Measurements from ENCODE around the gene UBASH3A. TPM values are rescaled to one million over a fixed set of nuclear protein-coding genes. Genes with fewer than 3 reads are reported as not detected.

UBASH3A gene
- polyA plus RNA-seq, 2 of the 4 experiments (the other 2 are of a cell fraction) = not detected

DNA sequence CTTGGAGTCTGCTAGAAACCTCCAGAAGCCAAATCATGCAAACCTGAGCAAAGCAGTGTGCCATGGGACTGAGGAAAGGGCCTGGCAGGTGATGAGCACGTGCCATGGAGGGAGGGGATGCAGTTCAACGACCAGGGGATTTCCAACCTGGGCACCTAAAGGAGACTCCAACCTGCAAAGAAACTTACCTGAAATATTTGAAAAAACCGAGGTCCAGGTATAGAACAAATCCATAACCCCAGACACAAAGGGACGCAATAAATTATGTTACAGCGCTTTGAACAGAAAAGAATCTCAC is 8.9 kb downstream of the UBASH3A start:
- ChIA-PET CTCF (interaction anchor here (1.3 kb wide), 2 partner anchors 9 to 12 kb away, joined by 3 to 6 read pairs; partner anchors contain the start of gene UBASH3A), POLR2A (no interaction called here)
- FAIRE-seq (no peak), ATAC-seq (no peak), DNase-seq (ENCODE audit: low read depth in 1 of 2, low spot score in 1 of 2) (no peak)
- Histone ChIP-seq H3K9me3 (no peaks in the 10 kb centered on the region), H3K4me3 (no peak overlapping the region), H3K4me1 (peaks cover 13% of the 10 kb centered on the region), H3K27ac (no peak overlapping the region), H3K4me2 (no peak overlapping the region)
- WGBS (ENCODE audit: missing lambda C conversion rate) = 88% methylated on average over 5 of the region's 5 CpGs
- no peak for TF ChIP-seq ZSCAN20 (CRISPR knock-in tag; IDR thresholded peaks at IDR 0.05)
- no peak for TF ChIP-seq FOSB (CRISPR knock-in tag; IDR thresholded peaks at IDR 0.05)
- TF ChIP-seq CBX2 (IDR thresholded peaks at IDR 0.05; ENCODE audit: borderline replicate concordance, low read depth) = no peak
- TF ChIP-seq ZNF302 (CRISPR knock-in tag; IDR thresholded peaks at IDR 0.05) = no peak
- TF ChIP-seq HOXB5 (CRISPR knock-in tag; IDR thresholded peaks at IDR 0.05) = no peak
- TF ChIP-seq PHF8 (IDR thresholded peaks at IDR 0.05; ENCODE audit: borderline replicate concordance, low read depth) = no peak
- TF ChIP-seq TP53 (CRISPR knock-in tag; IDR thresholded peaks at IDR 0.05) = no peak
- TF ChIP-seq, protein P1, sequence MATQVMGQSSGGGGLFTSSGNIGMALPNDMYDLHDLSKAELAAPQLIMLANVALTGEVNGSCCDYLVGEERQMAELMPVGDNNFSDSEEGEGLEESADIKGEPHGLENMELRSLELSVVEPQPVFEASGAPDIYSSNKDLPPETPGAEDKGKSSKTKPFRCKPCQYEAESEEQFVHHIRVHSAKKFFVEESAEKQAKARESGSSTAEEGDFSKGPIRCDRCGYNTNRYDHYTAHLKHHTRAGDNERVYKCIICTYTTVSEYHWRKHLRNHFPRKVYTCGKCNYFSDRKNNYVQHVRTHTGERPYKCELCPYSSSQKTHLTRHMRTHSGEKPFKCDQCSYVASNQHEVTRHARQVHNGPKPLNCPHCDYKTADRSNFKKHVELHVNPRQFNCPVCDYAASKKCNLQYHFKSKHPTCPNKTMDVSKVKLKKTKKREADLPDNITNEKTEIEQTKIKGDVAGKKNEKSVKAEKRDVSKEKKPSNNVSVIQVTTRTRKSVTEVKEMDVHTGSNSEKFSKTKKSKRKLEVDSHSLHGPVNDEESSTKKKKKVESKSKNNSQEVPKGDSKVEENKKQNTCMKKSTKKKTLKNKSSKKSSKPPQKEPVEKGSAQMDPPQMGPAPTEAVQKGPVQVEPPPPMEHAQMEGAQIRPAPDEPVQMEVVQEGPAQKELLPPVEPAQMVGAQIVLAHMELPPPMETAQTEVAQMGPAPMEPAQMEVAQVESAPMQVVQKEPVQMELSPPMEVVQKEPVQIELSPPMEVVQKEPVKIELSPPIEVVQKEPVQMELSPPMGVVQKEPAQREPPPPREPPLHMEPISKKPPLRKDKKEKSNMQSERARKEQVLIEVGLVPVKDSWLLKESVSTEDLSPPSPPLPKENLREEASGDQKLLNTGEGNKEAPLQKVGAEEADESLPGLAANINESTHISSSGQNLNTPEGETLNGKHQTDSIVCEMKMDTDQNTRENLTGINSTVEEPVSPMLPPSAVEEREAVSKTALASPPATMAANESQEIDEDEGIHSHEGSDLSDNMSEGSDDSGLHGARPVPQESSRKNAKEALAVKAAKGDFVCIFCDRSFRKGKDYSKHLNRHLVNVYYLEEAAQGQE (IDR thresholded peaks at IDR 0.05) = no peak
- TF ChIP-seq GATA3 (IDR thresholded peaks at IDR 0.05; ENCODE audit: borderline replicate concordance) = no peak
- TF ChIP-seq HEYL (CRISPR knock-in tag; IDR thresholded peaks at IDR 0.05) = no peak

DNA sequence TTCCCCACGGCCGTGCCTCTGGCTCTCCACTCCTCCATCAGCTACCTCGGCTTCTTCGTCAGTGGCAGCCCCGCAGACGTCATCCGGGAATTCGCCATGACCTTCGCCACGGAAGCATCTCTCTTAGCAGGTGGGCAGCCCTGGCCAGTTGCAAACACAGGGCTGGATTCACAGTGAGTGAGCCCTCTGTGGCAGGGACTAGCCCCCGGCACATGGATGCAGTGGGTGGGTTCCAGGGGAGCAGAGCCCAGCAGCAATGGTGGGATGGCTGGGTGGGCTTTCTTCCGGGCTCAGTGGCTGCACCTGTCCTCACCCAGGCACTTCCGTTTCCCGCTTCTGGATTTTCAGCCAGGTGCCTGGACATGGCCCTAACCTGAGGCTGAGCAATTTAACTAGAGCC is 9.4 kb downstream of the UBASH3A start:
- peaks cover 13% of the 10 kb centered on the region for H3K4me1 ChIP-seq
- WGBS (ENCODE audit: missing lambda C conversion rate) = 94% methylated on average over 14 of the region's 14 CpGs
- TF ChIP-seq JUNB (IDR thresholded peaks at IDR 0.05) = no peak
- FAIRE-seq (no peak), ATAC-seq (no peak), DNase-seq (ENCODE audit: low read depth in 1 of 2, low spot score in 1 of 2) (no peak)
- no peak overlapping the region for H3K4me2 ChIP-seq
- POLR2A ChIA-PET = no interaction called here
- H3K4me3 ChIP-seq = no peak overlapping the region
- H3K27ac ChIP-seq = no peak overlapping the region
- H3K9me3 ChIP-seq = no peaks in the 10 kb centered on the region
- CTCF ChIA-PET = interaction anchor here (0.8 to 1.3 kb wide), 2 partner anchors 10 to 152 kb away, joined by 3 read pairs; partner anchors contain the start of gene UBASH3A

DNA sequence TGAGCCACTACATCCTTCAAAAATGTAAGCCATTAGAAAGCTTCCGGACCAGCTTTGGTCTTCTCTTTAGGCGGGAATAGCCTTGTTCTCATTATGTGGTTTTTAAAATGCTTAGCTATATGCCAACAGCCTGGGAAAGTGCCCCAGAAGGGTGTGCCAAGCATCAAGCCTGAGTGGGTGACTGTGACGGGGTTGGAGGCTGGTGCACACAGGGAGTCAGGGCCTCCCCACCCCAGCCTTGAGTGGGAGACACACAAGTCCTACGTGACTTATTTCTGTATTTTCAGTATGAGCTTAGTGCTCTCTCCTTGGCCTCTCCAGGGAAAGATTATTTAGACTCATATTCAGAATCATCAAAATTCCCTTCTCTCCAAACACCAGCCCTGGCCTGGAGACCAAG is 9.8 kb downstream of the UBASH3A start:
- DNase-seq (ENCODE audit: low read depth in 1 of 2, low spot score in 1 of 2) (no peak), ATAC-seq (no peak), FAIRE-seq (no peak)
- H3K4me2 ChIP-seq = no peak overlapping the region
- TF ChIP-seq TFCP2L1 (CRISPR knock-in tag; IDR thresholded peaks at IDR 0.05) (no peak), RNF2 (IDR thresholded peaks at IDR 0.05; ENCODE audit: borderline replicate concordance, low read depth) (no peak), FOSL2 (IDR thresholded peaks at IDR 0.05) (no peak), FOSL2 (CRISPR knock-in tag; IDR thresholded peaks at IDR 0.05) (no peak), HOXB5 (CRISPR knock-in tag; IDR thresholded peaks at IDR 0.05) (no peak)
- TF ChIP-seq, protein P2, sequence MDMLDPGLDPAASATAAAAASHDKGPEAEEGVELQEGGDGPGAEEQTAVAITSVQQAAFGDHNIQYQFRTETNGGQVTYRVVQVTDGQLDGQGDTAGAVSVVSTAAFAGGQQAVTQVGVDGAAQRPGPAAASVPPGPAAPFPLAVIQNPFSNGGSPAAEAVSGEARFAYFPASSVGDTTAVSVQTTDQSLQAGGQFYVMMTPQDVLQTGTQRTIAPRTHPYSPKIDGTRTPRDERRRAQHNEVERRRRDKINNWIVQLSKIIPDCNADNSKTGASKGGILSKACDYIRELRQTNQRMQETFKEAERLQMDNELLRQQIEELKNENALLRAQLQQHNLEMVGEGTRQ (IDR thresholded peaks at IDR 0.05) = no peak
- ChIA-PET CTCF (interaction anchor here (0.8 to 1.3 kb wide), 2 partner anchors 10 to 152 kb away, joined by 3 read pairs; partner anchors contain the start of gene UBASH3A), POLR2A (no interaction called here)
- WGBS (ENCODE audit: missing lambda C conversion rate) = 91% methylated on average over 4 of the region's 4 CpGs
- peaks cover 13% of the 10 kb centered on the region for H3K4me1 ChIP-seq
- H3K27ac ChIP-seq = no peak overlapping the region
- no peak overlapping the region for H3K4me3 ChIP-seq
- no peaks in the 10 kb centered on the region for H3K9me3 ChIP-seq

DNA sequence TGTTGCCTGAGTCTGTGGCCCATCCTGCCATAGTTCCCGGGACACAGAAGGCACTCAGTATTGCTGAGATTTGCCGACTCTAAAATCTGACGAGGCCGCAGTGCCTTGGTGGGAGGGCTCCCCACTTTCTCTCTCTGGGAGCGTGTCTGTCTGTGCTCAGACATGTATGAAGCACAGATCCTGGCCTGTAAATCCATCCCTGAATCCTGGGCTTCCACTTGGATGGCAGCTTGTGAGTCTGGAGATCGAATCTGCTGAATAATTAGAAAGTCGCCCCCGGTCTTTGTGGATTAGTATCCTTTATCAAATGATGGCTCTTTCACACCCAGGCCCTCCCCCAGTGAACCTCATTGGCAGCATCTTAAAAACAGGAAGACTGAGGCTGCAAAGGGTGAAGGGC is 10.4 kb downstream of the UBASH3A start:
- CTCF ChIA-PET = interaction anchor here (0.8 kb wide), 1 partner anchor 153 kb away, joined by 3 read pairs; no protein-coding TSS in a partner anchor
- ATAC-seq (no peak), FAIRE-seq (no peak), DNase-seq (ENCODE audit: low read depth in 1 of 2, low spot score in 1 of 2) (no peak)
- H3K9me3 ChIP-seq = no peaks in the 10 kb centered on the region
- H3K27ac ChIP-seq = peak overlapping the region in 1 of 2 experiments; percentile 71; a peak in 3 of 6 replicates
- POLR2A ChIA-PET = no interaction called here
- H3K4me2 ChIP-seq = no peak overlapping the region
- 98% methylated on average over 8 of the region's 8 CpGs for WGBS (ENCODE audit: missing lambda C conversion rate)
- peaks cover 13% of the 10 kb centered on the region for H3K4me1 ChIP-seq
- H3K4me3 ChIP-seq = no peak overlapping the region
- TF ChIP-seq, protein P3, sequence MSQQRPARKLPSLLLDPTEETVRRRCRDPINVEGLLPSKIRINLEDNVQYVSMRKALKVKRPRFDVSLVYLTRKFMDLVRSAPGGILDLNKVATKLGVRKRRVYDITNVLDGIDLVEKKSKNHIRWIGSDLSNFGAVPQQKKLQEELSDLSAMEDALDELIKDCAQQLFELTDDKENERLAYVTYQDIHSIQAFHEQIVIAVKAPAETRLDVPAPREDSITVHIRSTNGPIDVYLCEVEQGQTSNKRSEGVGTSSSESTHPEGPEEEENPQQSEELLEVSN (IDR thresholded peaks at IDR 0.05; ENCODE audit: borderline replicate concordance, low read depth) = no peak
- TF ChIP-seq, protein P2 (IDR thresholded peaks at IDR 0.05) = no peak
- TF ChIP-seq POLR2AphosphoS2 (conservative IDR thresholded peaks at IDR 0.05; ENCODE audit: low read length) (no peak), MAFK (IDR thresholded peaks at IDR 0.05; ENCODE audit: partially characterized antibody) (no peak), RNF2 (IDR thresholded peaks at IDR 0.05; ENCODE audit: borderline replicate concordance, low read depth) (no peak), CHD4 (IDR thresholded peaks at IDR 0.05; ENCODE audit: borderline replicate concordance) (no peak), RFX5 (IDR thresholded peaks at IDR 0.05) (no peak), HOXA7 (CRISPR knock-in tag; IDR thresholded peaks at IDR 0.05) (no peak), ZSCAN20 (CRISPR knock-in tag; IDR thresholded peaks at IDR 0.05) (no peak)
- TF ChIP-seq, protein P4, sequence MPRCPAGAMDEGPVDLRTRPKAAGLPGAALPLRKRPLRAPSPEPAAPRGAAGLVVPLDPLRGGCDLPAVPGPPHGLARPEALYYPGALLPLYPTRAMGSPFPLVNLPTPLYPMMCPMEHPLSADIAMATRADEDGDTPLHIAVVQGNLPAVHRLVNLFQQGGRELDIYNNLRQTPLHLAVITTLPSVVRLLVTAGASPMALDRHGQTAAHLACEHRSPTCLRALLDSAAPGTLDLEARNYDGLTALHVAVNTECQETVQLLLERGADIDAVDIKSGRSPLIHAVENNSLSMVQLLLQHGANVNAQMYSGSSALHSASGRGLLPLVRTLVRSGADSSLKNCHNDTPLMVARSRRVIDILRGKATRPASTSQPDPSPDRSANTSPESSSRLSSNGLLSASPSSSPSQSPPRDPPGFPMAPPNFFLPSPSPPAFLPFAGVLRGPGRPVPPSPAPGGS (IDR thresholded peaks at IDR 0.05) = no peak
- TF ChIP-seq, protein P5, sequence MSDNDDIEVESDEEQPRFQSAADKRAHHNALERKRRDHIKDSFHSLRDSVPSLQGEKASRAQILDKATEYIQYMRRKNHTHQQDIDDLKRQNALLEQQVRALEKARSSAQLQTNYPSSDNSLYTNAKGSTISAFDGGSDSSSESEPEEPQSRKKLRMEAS (IDR thresholded peaks at IDR 0.05) = no peak

Data from A549 (cell line).